HEK293 (cell line): ENCODE results near the gene NAA80.

ENCODE experiments used
- HOXC10 ChIP-seq: sonication (generic); formaldehyde crosslinking; IDR thresholded peaks from 2 replicates; pipeline ENCODE4 v1.8.1; 2023; ENCODE audit warnings: mild to moderate bottlenecking, missing genetic modification reagents
- HOXD13 ChIP-seq: sonication (generic); formaldehyde crosslinking; IDR thresholded peaks from 2 replicates; pipeline ENCODE4 v1.8.0; 2022; ENCODE audit warnings: missing genetic modification reagents, borderline replicate concordance
- KLF1 ChIP-seq: fragments of 450-650 bp; formaldehyde crosslinking; IDR thresholded peaks from 2 replicates; pipeline ENCODE4 v1.5.1; 2016; ENCODE audit warnings: missing biosample characterization, missing genetic modification characterization
- OVOL3 ChIP-seq: fragments of 450-650 bp; formaldehyde crosslinking; IDR thresholded peaks from 2 replicates; pipeline ENCODE4 v1.5.1; 2016; ENCODE audit warnings: missing biosample characterization, missing genetic modification characterization
- REPIN1 ChIP-seq: fragments of 450-650 bp; formaldehyde crosslinking; IDR thresholded peaks from 2 replicates; pipeline ENCODE4 v1.5.1; 2017; ENCODE audit warnings: missing biosample characterization, missing genetic modification characterization, low read depth
- SCRT2 ChIP-seq: fragments of 450-650 bp; formaldehyde crosslinking; IDR thresholded peaks from 2 replicates; pipeline ENCODE4 v1.5.1; 2016; ENCODE audit warnings: missing biosample characterization, missing genetic modification characterization
- WT1 ChIP-seq: fragments of 450-650 bp; formaldehyde crosslinking; IDR thresholded peaks from 2 replicates; pipeline ENCODE4 v1.5.1; 2016; ENCODE audit warnings: missing biosample characterization, missing genetic modification characterization
- ZFP69B ChIP-seq: fragments of 450-650 bp; formaldehyde crosslinking; IDR thresholded peaks from 2 replicates; pipeline ENCODE4 v1.5.1; 2016; ENCODE audit warnings: missing biosample characterization, missing genetic modification characterization
- ZNF114 ChIP-seq: fragments of 450-650 bp; formaldehyde crosslinking; IDR thresholded peaks from 2 replicates; pipeline ENCODE4 v1.5.0; 2017; ENCODE audit warnings: missing biosample characterization, missing genetic modification characterization
- ZNF132 ChIP-seq: fragments of 450-650 bp; formaldehyde crosslinking; IDR thresholded peaks from 2 replicates; pipeline ENCODE4 v1.5.1; 2017; ENCODE audit warnings: missing biosample characterization, missing genetic modification characterization, borderline replicate concordance
- ZNF174 ChIP-seq: fragments of 450-650 bp; formaldehyde crosslinking; IDR thresholded peaks from 2 replicates; pipeline ENCODE4 v1.5.0; 2017; ENCODE audit warnings: missing biosample characterization, mild to moderate bottlenecking, missing genetic modification characterization
- ZNF311 ChIP-seq: fragments of 450-650 bp; formaldehyde crosslinking; IDR thresholded peaks from 2 replicates; pipeline ENCODE4 v1.5.1; 2017; ENCODE audit warnings: missing biosample characterization, missing genetic modification characterization, borderline replicate concordance
- ZNF366 ChIP-seq: fragments of 450-650 bp; formaldehyde crosslinking; conservative IDR thresholded peaks from 2 replicates; pipeline ENCODE4 v1.5.1; 2016; ENCODE audit warnings: missing biosample characterization, missing genetic modification characterization
- ZNF37A ChIP-seq: fragments of 450-650 bp; IDR thresholded peaks from 2 replicates; pipeline ENCODE4 v1.5.1; 2018; ENCODE audit warnings: missing biosample characterization, missing genetic modification characterization
- ZNF571 ChIP-seq: fragments of 450-650 bp; formaldehyde crosslinking; IDR thresholded peaks from 2 replicates; pipeline ENCODE4 v1.5.0; 2017; ENCODE audit warnings: missing biosample characterization, missing genetic modification characterization
- ZNF629 ChIP-seq: fragments of 450-650 bp; formaldehyde crosslinking; IDR thresholded peaks from 2 replicates; pipeline ENCODE4 v1.5.1; 2017; ENCODE audit warnings: missing biosample characterization, missing genetic modification characterization
- ZNF701 ChIP-seq: fragments of 450-650 bp; formaldehyde crosslinking; IDR thresholded peaks from 2 replicates; pipeline ENCODE4 v1.5.1; 2016; ENCODE audit warnings: missing biosample characterization, missing genetic modification characterization
- ZNF76 ChIP-seq: fragments of 450-650 bp; formaldehyde crosslinking; IDR thresholded peaks from 2 replicates; pipeline ENCODE4; 2016; ENCODE audit warnings: low read depth, missing biosample characterization, missing genetic modification characterization, borderline replicate concordance
- ZNF830 ChIP-seq: fragments of 450-650 bp; IDR thresholded peaks from 2 replicates; pipeline ENCODE4 v1.5.0; 2018; ENCODE audit warnings: missing biosample characterization, missing genetic modification characterization, low read depth, mild to moderate bottlenecking, moderate library complexity
- ZSCAN30 ChIP-seq: fragments of 450-650 bp; IDR thresholded peaks from 2 replicates; pipeline ENCODE4 v1.5.1; 2018; ENCODE audit warnings: missing biosample characterization, mild to moderate bottlenecking, missing genetic modification characterization, moderate library complexity
- ZXDB ChIP-seq: fragments of 450-650 bp; formaldehyde crosslinking; IDR thresholded peaks from 2 replicates; pipeline ENCODE4 v1.5.1; 2016; ENCODE audit warnings: missing biosample characterization, missing genetic modification characterization
- TF ChIP-seq, protein P1 (sequence below): fragments of 450-650 bp; formaldehyde crosslinking; IDR thresholded peaks from 2 replicates; pipeline ENCODE4 v1.5.1; 2016; ENCODE audit warnings: missing biosample characterization, missing genetic modification characterization
- TF ChIP-seq, protein P2 (sequence below): fragments of 450-650 bp; formaldehyde crosslinking; IDR thresholded peaks from 2 replicates; pipeline ENCODE4 v1.5.1; 2017; ENCODE audit warnings: missing biosample characterization, missing genetic modification characterization
- TF ChIP-seq, protein P3 (sequence below): fragments of 450-650 bp; formaldehyde crosslinking; IDR thresholded peaks from 2 replicates; pipeline ENCODE4 v1.5.1; 2016; ENCODE audit warnings: missing biosample characterization, missing genetic modification characterization
- TF ChIP-seq, protein P4 (sequence below): fragments of 450-650 bp; formaldehyde crosslinking; IDR thresholded peaks from 2 replicates; pipeline ENCODE4 v1.5.1; 2016; ENCODE audit warnings: missing biosample characterization, missing genetic modification characterization
- TF ChIP-seq, protein P5 (sequence below): fragments of 450-650 bp; formaldehyde crosslinking; IDR thresholded peaks from 2 replicates; pipeline ENCODE4 v1.5.1; 2016; ENCODE audit warnings: missing biosample characterization, missing genetic modification characterization
- TF ChIP-seq, protein P6 (sequence below): fragments of 450-650 bp; formaldehyde crosslinking; IDR thresholded peaks from 2 replicates; pipeline ENCODE4 v1.5.1; 2017; ENCODE audit warnings: missing biosample characterization, missing genetic modification characterization
- TF ChIP-seq, protein P7 (sequence below): fragments of 450-650 bp; formaldehyde crosslinking; IDR thresholded peaks from 2 replicates; pipeline ENCODE4 v1.5.1; 2017; ENCODE audit warnings: missing biosample characterization, missing genetic modification characterization

The NAA80 gene

DNA sequence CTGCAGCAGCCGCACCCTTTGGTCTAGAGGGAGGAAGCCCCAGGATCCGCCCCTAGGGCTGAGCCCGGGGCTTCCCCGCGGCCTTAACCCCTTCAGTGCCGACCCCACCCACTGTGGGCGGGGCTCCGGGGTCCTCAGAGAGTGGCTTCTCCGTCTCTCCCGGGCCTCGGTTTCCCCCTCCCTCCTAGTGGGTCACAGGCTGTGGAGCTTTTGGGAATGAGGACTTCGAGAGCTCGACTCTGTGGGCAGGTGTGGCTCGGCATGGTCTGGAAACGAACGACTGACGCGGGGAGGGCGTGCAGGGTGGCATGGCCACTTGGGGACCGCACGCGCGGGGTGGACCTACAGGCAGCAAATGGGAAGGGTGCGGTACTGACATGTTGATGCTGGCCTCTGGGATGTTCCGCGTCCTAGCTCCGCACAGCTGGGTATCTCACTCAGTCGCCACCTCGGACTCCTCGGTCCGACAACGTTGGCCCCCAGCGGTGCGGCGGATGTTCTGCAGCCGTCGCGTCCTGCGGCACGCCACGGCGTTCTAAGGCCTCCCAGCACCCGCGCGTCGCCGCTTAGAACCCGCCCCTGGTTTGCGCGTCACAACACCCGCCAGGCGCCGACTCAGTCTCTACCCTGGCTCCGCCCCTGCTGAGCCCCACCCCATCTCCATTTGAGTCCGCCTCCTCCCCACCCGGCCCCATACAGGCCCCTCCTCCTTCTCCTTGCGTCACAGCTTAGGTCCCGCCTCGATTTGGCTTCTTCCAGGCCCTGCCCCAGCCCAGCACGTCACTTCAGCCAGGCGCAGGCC is at the start of gene NAA80, which contains the start of gene HYAL3 (continued):
- TF ChIP-seq, protein P1, sequence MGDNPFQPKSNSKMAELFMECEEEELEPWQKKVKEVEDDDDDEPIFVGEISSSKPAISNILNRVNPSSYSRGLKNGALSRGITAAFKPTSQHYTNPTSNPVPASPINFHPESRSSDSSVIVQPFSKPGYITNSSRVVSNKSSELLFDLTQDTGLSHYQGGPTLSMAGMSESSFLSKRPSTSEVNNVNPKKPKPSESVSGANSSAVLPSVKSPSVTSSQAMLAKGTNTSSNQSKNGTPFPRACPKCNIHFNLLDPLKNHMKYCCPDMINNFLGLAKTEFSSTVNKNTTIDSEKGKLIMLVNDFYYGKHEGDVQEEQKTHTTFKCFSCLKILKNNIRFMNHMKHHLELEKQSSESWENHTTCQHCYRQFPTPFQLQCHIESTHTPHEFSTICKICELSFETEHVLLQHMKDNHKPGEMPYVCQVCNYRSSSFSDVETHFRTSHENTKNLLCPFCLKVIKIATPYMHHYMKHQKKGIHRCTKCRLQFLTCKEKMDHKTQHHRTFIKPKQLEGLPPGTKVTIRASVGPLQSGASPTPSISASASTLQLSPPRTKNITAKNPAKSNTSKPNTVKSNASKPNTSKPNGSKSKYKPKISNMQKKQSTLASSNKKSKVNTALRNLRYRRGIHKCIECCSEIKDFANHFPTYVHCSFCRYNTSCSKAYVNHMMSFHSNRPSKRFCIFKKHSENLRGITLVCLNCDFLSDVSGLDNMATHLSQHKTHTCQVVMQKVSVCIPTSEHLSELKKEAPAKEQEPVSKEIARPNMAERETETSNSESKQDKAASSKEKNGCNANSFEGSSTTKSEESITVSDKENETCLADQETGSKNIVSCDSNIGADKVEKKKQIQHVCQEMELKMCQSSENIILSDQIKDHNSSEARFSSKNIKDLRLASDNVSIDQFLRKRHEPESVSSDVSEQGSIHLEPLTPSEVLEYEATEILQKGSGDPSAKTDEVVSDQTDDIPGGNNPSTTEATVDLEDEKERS: no peak
- TF ChIP-seq ZNF830 (tag by site-specific recombination) (no peak), ZFP69B (tag by site-specific recombination) (peak; percentile 30; the same call in 1 of the 2 replicates), ZNF701 (no peak), WT1 (tag by site-specific recombination) (no peak), ZNF366 (tag by site-specific recombination) (no peak), HOXD13 (no peak), HOXC10 (CRISPR knock-in tag) (no peak), KLF1 (peak; percentile 92), ZNF132 (tag by site-specific recombination) (no peak), ZSCAN30 (tag by site-specific recombination) (no peak; the same call in 1 of the 2 replicates), ZXDB (peak; percentile 81), ZNF629 (tag by site-specific recombination) (peak; percentile 90), OVOL3 (tag by site-specific recombination) (0 out of 2 replicates have a peak, but pooled peaks have one; percentile 16), ZNF76 (tag by site-specific recombination) (peak; percentile 57; the same call in 1 of the 2 replicates), ZNF174 (tag by site-specific recombination) (no peak), ZNF571 (tag by site-specific recombination) (no peak), SCRT2 (tag by site-specific recombination) (no peak), REPIN1 (tag by site-specific recombination) (0 out of 2 replicates have a peak, but pooled peaks have one; percentile 65), ZNF37A (tag by site-specific recombination) (no peak), ZNF311 (tag by site-specific recombination) (no peak), ZNF114 (tag by site-specific recombination) (no peak)
- TF ChIP-seq, protein P2, sequence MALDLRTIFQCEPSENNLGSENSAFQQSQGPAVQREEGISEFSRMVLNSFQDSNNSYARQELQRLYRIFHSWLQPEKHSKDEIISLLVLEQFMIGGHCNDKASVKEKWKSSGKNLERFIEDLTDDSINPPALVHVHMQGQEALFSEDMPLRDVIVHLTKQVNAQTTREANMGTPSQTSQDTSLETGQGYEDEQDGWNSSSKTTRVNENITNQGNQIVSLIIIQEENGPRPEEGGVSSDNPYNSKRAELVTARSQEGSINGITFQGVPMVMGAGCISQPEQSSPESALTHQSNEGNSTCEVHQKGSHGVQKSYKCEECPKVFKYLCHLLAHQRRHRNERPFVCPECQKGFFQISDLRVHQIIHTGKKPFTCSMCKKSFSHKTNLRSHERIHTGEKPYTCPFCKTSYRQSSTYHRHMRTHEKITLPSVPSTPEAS (tag by site-specific recombination): no peak
- TF ChIP-seq, protein P3, sequence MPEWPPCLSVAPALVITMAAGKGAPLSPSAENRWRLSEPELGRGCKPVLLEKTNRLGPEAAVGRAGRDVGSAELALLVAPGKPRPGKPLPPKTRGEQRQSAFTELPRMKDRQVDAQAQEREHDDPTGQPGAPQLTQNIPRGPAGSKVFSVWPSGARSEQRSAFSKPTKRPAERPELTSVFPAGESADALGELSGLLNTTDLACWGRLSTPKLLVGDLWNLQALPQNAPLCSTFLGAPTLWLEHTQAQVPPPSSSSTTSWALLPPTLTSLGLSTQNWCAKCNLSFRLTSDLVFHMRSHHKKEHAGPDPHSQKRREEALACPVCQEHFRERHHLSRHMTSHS: no peak
- TF ChIP-seq, protein P4, sequence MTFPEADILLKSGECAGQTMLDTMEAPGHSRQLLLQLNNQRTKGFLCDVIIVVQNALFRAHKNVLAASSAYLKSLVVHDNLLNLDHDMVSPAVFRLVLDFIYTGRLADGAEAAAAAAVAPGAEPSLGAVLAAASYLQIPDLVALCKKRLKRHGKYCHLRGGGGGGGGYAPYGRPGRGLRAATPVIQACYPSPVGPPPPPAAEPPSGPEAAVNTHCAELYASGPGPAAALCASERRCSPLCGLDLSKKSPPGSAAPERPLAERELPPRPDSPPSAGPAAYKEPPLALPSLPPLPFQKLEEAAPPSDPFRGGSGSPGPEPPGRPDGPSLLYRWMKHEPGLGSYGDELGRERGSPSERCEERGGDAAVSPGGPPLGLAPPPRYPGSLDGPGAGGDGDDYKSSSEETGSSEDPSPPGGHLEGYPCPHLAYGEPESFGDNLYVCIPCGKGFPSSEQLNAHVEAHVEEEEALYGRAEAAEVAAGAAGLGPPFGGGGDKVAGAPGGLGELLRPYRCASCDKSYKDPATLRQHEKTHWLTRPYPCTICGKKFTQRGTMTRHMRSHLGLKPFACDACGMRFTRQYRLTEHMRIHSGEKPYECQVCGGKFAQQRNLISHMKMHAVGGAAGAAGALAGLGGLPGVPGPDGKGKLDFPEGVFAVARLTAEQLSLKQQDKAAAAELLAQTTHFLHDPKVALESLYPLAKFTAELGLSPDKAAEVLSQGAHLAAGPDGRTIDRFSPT (tag by site-specific recombination): peak; percentile 87
- TF ChIP-seq, protein P5, sequence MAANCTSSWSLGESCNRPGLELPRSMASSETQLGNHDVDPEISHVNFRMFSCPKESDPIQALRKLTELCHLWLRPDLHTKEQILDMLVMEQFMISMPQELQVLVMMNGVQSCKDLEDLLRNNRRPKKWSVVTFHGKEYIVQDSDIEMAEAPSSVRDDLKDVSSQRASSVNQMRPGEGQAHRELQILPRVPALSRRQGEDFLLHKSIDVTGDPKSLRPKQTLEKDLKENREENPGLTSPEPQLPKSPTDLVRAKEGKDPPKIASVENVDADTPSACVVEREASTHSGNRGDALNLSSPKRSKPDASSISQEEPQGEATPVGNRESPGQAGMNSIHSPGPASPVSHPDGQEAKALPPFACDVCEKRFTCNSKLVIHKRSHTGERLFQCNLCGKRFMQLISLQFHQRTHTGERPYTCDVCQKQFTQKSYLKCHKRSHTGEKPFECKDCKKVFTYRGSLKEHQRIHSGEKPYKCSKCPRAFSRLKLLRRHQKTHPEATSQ (tag by site-specific recombination): no peak
- TF ChIP-seq, protein P6, sequence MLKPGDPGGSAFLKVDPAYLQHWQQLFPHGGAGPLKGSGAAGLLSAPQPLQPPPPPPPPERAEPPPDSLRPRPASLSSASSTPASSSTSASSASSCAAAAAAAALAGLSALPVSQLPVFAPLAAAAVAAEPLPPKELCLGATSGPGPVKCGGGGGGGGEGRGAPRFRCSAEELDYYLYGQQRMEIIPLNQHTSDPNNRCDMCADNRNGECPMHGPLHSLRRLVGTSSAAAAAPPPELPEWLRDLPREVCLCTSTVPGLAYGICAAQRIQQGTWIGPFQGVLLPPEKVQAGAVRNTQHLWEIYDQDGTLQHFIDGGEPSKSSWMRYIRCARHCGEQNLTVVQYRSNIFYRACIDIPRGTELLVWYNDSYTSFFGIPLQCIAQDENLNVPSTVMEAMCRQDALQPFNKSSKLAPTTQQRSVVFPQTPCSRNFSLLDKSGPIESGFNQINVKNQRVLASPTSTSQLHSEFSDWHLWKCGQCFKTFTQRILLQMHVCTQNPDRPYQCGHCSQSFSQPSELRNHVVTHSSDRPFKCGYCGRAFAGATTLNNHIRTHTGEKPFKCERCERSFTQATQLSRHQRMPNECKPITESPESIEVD: no peak
- TF ChIP-seq, protein P7, sequence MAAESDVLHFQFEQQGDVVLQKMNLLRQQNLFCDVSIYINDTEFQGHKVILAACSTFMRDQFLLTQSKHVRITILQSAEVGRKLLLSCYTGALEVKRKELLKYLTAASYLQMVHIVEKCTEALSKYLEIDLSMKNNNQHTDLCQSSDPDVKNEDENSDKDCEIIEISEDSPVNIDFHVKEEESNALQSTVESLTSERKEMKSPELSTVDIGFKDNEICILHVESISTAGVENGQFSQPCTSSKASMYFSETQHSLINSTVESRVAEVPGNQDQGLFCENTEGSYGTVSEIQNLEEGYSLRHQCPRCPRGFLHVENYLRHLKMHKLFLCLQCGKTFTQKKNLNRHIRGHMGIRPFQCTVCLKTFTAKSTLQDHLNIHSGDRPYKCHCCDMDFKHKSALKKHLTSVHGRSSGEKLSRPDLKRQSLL (tag by site-specific recombination): no peak
